SIG-M5 treated with dmso at 0.1 percent for 504 hours (cell line): ENCODE data around the gene CGGBP1.
"Not testable (repeated sequence)": the region's sequence is repeated elsewhere in the genome, so short reads cannot be mapped to it uniquely, and the experiment has no call there.

Experiments
- DNase-seq: peaks from one replicate; lab custom pipeline; 2025; ENCODE audit not compliant: unreplicated experiment; lab: John Stamatoyannopoulos, UW

CGGBP1 gene

DNA sequence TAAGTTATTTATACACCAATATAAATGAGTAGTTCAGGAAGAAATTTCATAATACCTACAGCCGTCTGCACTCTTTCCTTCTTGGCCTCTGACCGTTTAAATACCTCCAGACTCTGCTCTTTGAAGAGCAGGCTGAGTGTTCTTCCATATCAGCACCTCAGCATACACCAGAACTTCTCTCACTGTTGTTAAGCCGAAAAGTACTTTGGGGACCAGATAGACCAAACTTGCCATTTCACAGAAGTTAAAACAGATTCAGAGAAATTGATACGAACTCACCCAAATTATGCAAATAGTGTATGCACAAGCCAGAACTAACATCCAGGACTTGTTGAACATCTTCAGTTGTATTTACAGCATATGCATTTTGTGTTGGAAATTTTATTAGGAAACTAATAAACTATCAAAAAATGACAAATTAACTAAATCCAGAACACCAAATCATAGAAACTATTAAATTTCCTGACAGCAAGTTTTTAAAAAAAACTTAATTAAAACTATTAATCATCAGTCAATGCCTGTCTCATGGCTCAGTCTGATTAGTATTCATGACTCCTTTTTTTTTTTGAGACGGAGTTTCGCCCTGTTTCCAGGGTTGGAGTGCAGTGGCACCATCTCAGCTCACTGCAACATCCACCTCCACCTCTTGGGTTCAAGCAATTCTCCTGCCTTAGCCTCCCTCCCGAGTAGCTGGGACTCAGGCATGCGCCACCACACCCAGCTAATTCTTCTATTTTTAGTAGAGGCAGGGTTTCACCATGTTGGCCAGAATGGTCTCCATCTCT lies 24.1 kb downstream of the CGGBP1 start:
- DNase-seq = no peak

DNA sequence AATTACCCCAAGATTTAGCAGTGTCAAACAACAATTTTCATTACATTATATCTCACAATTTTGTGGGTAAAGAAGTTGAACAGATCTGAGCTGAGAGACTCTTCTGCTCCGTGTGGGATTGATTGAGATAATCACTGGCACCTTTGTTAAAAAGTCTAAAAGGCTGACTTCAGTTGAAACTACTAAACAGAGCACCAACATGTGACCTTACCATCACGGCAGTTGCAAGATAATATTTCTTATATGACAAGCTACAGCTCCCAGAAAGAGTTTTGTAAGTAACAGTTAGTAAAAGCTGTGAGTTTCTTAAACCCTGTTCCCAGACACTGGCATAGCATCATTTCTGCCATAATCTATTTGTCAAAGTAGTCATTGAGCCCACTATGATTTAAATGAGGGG lies 25.0 kb downstream of the CGGBP1 start:
- no peak for DNase-seq

DNA sequence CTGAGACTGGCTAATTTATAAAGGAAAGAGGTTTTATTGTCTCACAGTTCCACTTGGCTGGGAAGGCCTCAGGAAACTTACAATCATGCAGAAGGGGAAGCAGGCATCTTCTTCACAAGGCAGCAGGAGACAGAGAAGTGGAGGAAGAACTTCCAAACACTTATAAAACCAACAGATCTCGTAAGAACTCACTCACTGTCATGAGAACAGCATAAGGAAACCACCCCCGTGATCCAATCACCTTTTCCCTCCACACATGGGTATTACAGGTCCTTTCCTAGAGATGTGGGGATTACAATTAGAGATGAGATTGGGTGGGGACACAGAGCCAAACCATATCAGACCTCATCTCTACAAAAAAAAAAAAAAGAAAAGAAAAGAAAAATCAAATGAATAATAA lies 25.7 kb downstream of the CGGBP1 start:
- no peak for DNase-seq

DNA sequence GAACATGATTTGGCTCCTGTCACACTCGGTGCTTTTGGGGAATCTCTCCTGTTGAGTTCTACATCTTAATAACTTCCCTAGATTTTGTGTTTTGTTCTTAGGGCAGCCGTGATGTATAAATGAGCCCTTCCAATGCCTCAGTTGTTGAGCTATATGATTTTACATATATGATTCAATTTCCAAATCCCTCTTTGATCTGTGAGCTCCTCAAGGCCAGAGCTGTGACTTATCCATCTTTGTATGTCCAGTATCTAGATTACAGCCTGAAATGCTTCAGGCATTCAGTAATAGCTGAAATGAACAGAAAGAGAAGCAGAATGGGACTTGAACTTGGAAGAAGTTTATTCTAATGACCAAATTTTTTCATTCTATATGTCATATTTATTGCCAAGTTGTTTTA lies 26.6 kb downstream of the CGGBP1 start:
- no peak for DNase-seq

DNA sequence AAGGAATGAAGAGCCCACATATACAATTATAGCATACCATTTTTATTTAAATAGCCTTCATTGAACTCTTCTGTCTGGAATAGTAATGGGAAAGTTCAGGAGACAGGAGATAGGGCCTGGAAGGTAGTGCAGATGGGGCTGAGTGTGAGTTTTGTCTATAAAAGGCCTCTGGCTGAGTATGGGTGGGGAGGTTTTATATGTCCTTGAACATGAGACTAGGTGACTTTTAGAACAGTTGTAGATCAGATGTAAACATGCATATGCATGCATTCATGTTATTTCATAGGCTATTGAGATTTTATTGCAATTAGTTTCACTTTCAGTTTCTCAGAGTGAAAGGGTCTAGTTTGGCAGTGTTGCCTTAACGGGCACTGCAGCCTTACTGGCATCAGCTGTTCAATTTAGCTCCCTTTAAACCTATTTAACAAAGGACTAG lies 27.1 kb downstream of the CGGBP1 start:
- peak; percentile 12 for DNase-seq

DNA sequence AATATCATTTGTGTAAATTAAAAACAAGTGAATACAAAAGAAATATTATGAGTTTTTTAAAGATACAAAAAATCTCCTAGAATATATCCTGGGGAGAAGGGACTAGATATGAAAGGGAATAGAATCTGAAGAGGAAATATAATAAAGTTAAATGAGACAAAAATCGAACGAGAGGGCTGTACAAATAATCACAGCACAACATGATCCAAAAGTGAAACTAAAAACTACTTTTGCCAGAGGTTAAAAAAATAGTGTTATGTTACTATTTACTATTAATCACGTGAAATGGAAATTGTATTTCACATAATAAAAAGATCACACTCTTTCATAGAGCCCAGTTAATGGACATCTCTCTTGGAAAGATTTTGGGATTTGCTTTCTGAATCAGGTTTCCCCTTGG lies 28.6 kb downstream of the CGGBP1 start:
- DNase-seq = no peak

DNA sequence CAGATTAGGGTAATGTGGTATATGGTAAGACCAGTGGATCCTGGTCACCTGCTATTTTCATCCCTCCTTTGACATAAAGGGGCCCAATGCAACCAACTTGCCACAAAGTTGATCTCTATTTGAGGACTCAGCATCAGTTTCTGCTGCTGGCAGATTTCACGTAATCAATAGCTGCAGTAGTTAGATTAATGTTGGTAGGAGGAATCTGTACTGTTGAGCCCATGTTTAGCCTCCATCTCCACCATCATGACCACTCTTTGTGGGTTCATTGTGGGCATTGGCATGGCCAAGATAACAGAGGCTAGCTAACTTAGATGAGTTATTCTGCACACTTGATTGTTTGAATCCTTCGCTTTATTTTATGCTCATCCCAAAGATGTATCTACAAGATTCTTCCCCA lies 29.9 kb downstream of the CGGBP1 start:
- DNase-seq = no peak

DNA sequence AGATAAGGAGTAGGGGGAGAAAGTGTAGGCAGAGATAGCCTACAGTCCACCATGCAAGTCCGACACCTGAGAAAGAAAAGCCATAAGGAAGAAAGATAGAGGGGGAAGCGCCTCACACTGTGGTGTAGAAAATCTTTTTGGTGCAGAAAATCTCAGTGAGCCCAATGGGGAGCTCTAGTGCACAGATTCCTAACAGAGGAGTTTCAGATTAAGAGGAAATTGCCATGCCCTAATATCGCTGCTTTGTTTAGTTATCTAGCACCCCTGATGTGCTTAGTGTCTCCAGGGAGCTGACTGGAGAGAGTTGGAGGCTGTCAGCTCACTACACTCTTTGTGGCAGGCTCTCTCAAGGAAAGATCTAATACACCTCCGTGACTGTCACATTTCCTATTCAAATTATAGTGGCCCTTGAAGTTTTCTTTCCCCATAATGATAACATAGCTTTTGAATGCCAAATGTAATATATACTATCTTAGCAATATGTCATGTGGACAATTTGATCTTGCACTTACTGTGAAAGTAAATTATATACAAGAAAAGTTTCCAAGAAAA lies 33.7 kb downstream of the CGGBP1 start:
- no peak for DNase-seq

DNA sequence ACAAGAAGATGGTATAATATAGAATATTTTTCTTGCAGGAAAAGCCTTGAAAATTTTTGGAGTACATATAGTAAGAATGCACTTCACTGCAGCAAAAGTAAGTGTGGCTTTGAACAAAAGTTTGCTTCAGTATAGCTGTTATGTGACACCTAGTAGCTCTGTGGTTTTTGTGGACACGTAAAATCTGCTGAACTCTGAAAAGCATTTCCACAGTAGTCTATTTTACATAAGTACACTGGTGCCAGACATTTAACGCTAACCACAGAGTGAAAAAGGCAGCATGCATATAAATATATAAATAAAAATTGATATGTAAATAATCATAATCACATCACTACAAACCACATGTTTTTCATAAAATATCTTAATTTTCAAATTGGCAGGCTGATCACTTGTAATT lies 39.8 kb downstream of the CGGBP1 start:
- DNase-seq = no peak

DNA sequence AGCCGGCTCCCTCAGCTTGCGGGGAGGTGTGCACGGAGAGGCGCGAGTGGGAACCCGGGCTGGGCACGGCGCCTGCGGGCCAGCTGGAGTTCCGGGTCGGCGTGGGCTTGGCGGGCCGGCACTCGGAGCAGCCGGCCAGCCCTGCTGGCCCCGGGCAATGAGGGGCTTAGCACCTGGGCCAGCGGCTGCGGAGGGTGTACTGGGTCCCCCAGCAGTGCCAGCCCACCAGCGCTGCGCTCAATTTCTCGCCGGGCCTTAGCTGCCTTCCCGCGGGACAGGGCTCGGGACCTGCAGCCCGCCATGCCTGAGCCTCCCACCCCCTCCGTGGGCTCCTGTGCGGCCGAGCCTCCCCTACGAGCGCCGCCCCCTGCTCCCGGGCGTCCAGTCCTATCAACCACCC lies 43.1 kb downstream of the CGGBP1 start:
- not testable (repeated sequence) for DNase-seq

DNA sequence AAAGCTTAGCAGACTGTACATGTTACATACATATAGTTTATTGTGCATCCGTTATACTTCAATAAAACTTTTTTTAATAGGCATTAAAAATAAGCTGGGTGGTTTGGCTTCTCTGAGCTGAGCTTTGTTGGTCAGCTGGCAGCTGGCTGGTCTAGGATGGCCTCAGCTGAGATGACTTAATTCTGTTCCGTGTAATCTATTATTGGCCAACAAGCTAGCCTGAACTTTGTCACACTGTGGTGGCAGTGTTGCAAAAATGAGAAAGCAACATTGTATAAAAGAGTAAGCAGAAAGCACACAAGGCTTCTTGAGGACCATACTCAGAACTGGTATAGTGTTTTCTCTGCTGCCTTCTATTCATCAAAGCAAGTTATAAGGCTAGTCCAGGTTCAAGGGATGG lies 45.2 kb downstream of the CGGBP1 start:
- peak; percentile 3 for DNase-seq

DNA sequence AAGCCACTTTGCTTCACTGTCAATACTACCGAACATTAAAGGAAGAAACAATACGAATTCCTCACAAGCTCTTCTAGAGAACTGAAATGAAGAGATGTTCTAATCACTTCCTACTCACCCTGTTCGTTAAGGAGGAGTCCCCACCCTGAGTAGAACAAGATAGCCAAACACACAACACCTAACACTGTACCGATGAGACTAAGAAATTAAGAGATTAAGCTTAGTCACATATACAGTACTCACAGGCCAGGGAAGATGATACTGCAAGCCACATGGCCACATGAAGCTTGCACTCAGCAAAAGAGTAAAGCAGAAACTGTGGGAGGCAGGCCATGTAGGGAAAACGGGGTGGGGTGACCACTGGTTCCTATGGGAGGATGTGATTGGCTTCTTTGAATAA lies 48.0 kb downstream of the CGGBP1 start:
- no peak for DNase-seq

DNA sequence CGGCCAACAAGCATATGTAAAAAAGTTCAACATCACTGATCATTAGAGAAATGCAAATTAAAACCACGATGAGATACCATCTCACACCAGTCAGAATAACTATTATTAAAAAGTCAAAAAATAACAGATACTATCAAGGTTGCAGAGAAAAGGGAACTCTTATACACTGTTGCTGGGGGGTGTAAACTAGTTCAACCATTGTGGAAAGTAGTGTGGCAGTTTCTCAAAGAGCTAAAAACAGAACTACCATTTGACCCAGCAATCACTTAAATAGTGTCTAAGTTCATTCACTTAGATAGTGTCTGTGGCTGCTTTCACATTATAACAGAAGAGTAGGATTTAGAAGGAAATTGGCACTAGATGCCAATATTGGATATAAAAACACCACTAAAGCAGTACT lies 49.7 kb downstream of the CGGBP1 start:
- DNase-seq = no peak

DNA sequence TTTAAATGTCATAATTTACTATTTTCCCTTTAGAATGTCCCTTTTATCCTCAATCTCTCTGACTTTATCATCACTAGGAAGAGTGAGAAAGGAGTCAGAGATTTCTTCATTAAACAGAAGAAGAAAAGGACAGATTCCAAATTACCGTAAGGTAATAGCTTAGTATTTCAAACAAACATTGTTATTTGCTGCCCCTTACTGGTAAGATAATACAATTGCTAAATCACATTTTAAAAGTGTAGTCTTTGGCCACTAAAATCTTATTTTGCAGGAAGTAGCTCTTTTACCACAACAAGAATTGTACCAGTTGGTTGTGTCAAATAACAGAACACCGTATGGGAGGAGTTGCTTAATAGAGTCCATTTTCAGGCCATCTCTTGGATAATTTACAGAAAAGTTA lies 53.7 kb downstream of the CGGBP1 start:
- DNase-seq = peak; percentile 65

DNA sequence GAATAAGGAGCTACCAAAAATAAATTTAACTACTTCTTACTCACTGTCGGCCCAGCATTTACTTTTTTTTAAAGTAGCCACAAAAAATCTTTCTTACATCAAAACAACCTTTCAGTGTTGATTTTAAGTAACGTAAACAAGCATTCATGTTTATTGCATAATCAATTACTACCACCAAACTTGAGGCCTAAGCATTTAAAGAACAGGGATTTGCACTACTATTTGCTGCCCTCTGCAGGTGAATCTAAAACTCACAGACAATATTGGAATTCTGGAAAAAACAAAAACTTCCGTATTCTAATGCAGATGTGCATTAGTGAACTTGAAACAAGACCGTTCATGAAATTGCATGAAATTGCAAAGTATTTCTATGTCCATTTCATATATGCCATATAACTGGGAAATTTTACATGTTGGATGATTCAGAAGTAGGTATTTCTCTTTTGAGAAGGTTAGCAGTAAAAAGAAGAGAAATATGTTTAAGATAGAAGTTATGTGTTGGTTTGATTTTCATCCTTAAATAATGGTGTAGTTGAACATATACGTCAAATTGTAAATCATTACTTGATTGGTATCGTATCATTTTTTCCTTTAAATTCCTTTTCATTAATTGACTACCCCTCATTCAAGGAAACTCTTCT lies 55.6 kb downstream of the CGGBP1 start:
- peak; percentile 77 for DNase-seq

DNA sequence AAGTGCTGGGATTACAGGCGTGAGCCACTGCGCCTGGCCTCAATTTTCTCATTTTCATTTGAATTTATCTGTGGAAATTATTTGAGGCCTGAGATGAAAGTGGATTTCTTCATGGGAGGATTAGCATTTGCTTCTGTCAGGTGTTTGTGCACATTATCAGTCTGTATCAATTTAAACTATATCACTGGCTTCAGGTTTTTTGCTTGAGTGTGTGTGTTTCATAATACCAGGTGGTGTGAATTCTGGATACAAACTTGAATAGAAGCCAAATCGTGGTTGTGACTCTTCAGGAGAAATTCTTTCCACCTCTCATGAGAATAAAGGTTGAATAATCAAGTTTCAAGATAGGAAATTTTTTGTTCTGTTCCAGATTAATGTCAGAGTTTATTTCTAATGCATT lies 56.4 kb downstream of the CGGBP1 start:
- DNase-seq = no peak
